Nephron (organoid): ENCODE measurements around the gene CYP4F8.

Experiments
- H3K27ac Mint-ChIP-seq, 3 experiments: 2 replicates each; pipeline ENCODE4 v1.8.0; 2020; ENCODE audit warnings: mixed read lengths in 3 of 3, mild to moderate bottlenecking in 2 of 3, moderate library complexity in 1 of 3
- H3K27me3 Mint-ChIP-seq: 2 replicates; pipeline ENCODE4 v1.8.0; 2021; ENCODE audit warnings: low read depth, mild to moderate bottlenecking, moderate library complexity, mixed read lengths
- H3K36me3 Mint-ChIP-seq: 2 replicates; pipeline ENCODE4 v1.8.0; 2020; ENCODE audit warnings: low read depth, mixed read lengths
- H3K4me1 Mint-ChIP-seq: 2 replicates; pipeline ENCODE4 v1.8.0; 2020; ENCODE audit warnings: mixed read lengths
- H3K4me3 Mint-ChIP-seq, 3 experiments: 2 replicates each; pipeline ENCODE4 v1.8.0; 2020; ENCODE audit warnings: mild to moderate bottlenecking in 3 of 3, mixed read lengths in 3 of 3, moderate library complexity in 2 of 3
- H3K9me3 Mint-ChIP-seq: 2 replicates; pipeline ENCODE4 v1.8.0; 2020; ENCODE audit warnings: mixed read lengths
- TF ChIP-seq, protein P1 (sequence below), 3 experiments: fragments of 200-600 bp; sonication (generic); IDR thresholded peaks; one replicate each; pipeline ENCODE4 v1.5.0; 2021; ENCODE audit warnings: antibody characterized with exemption in 3 of 3; ENCODE audit not compliant: unreplicated experiment in 3 of 3

CYP4F8 gene

GRCh38 chr19:15640294-15640903 is 25.4 kb downstream of the CYP4F8 start, which contains the start of gene CYP4F3:
Gene CYP4F3, plus strand, starts transcription at chr19:15640897. Its CDS starts 519 bp downstream, at chr19:15641416.
- Mint-ChIP-seq H3K27ac (no peak within 1 kb of the TSS), H3K36me3 (no peaks in the 10 kb centered on the region)

GRCh38 chr19:15640904-15641597 is 26.0 kb downstream of the CYP4F8 start:
- TF ChIP-seq, protein P1, sequence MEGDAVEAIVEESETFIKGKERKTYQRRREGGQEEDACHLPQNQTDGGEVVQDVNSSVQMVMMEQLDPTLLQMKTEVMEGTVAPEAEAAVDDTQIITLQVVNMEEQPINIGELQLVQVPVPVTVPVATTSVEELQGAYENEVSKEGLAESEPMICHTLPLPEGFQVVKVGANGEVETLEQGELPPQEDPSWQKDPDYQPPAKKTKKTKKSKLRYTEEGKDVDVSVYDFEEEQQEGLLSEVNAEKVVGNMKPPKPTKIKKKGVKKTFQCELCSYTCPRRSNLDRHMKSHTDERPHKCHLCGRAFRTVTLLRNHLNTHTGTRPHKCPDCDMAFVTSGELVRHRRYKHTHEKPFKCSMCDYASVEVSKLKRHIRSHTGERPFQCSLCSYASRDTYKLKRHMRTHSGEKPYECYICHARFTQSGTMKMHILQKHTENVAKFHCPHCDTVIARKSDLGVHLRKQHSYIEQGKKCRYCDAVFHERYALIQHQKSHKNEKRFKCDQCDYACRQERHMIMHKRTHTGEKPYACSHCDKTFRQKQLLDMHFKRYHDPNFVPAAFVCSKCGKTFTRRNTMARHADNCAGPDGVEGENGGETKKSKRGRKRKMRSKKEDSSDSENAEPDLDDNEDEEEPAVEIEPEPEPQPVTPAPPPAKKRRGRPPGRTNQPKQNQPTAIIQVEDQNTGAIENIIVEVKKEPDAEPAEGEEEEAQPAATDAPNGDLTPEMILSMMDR (IDR thresholded peaks at IDR 0.05; ENCODE audit: unreplicated experiment in 3 of 3): no peak
- peaks cover 59% of the 10 kb centered on the region for H3K9me3 Mint-ChIP-seq
- no peaks in the 10 kb centered on the region for H3K36me3 Mint-ChIP-seq
- H3K27me3 Mint-ChIP-seq: no peaks in the 10 kb centered on the region
- no peak overlapping the region for H3K27ac Mint-ChIP-seq
- no peaks in the 10 kb centered on the region for H3K4me1 Mint-ChIP-seq
- no peak overlapping the region for H3K4me3 Mint-ChIP-seq

More at GRCh38 chr19:15640294-15640903, 25.4 kb downstream of the CYP4F8 start, which contains the start of gene CYP4F3:
- H3K4me1 Mint-ChIP-seq: no peaks in the 10 kb centered on the region
- TF ChIP-seq, protein P1 (IDR thresholded peaks at IDR 0.05; ENCODE audit: unreplicated experiment in 3 of 3): no peak
- H3K27me3 Mint-ChIP-seq: no peaks in the 10 kb centered on the region
- peaks cover 56% of the 10 kb centered on the region for H3K9me3 Mint-ChIP-seq
- H3K4me3 Mint-ChIP-seq: no peak within 1 kb of the TSS

DNA sequence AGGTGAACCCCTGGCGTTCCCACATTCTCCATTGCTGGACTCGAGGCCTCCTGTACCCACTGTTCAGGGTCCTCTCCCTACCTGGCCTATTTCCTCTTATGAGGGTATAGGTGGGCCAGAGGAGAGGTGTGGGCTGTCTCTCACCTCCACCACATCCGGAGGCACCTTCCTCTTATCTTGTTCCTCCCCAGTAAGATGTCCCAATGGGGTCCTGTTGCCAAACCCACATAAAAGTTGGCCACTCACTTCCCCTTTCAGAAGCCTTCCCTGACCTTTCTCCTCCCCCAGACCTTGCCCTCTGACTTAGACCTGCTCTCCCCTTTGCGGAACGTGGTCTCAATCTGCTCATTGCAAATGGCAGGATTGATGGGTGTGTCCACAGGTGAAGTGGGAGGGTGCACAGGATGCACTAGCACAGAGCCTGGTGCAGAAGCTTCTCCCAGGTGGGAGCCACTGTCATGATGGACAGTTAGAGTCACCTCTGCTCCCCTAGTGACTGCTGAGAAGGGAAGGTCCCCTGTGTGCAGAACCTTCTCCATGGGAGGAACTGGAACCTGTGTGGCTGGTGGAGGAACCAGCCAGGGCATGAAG is 27.0 kb downstream of the CYP4F8 start:
- Mint-ChIP-seq H3K36me3 (no peaks in the 10 kb centered on the region), H3K4me3 (no peak overlapping the region), H3K4me1 (no peaks in the 10 kb centered on the region), H3K27ac (no peak overlapping the region), H3K27me3 (no peaks in the 10 kb centered on the region), H3K9me3 (peaks cover 63% of the 10 kb centered on the region)
- TF ChIP-seq, protein P1 (IDR thresholded peaks at IDR 0.05; ENCODE audit: unreplicated experiment in 3 of 3): no peak

DNA sequence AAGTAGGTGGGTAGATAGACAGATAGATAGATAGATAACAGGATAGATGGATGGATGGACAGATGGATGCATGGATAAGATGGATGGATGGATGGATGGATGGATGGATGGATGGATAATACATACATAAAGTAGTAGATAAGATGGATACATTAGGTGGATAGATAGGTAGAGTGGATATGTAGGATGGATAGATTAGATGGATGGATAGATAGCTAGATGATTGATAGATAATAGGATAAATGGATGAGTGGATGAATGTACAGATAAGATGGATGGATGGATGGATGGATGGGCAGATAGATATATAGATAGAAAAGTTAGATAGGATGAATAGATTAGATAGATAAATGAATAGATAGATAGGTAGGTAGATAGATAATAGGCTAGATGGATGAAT is 27.8 kb downstream of the CYP4F8 start:
- peaks cover 65% of the 10 kb centered on the region for H3K9me3 Mint-ChIP-seq
- TF ChIP-seq, protein P1 (IDR thresholded peaks at IDR 0.05; ENCODE audit: unreplicated experiment in 3 of 3): no peak
- H3K4me1 Mint-ChIP-seq: no peaks in the 10 kb centered on the region
- H3K36me3 Mint-ChIP-seq: no peaks in the 10 kb centered on the region
- no peaks in the 10 kb centered on the region for H3K27me3 Mint-ChIP-seq
- H3K4me3 Mint-ChIP-seq: no peak overlapping the region
- H3K27ac Mint-ChIP-seq: no peak overlapping the region

GRCh38 chr19:15643387-15643786 is 28.4 kb downstream of the CYP4F8 start:
- no peaks in the 10 kb centered on the region for H3K36me3 Mint-ChIP-seq
- TF ChIP-seq, protein P1 (IDR thresholded peaks at IDR 0.05; ENCODE audit: unreplicated experiment in 3 of 3): no peak
- H3K27me3 Mint-ChIP-seq: no peaks in the 10 kb centered on the region
- peaks cover 66% of the 10 kb centered on the region for H3K9me3 Mint-ChIP-seq
- H3K4me3 Mint-ChIP-seq: no peak overlapping the region
- no peak overlapping the region for H3K27ac Mint-ChIP-seq
- no peaks in the 10 kb centered on the region for H3K4me1 Mint-ChIP-seq
